ENCODE measurements around the gene CADM1. TPM values are rescaled to one million over a fixed set of nuclear protein-coding genes. Genes with fewer than 3 reads are reported as not detected.

The CADM1 gene
- total RNA-seq, 2 experiments from 2014 or later, result 0.47 to 0.63 TPM

- H3K36me3 Mint-ChIP-seq (ENCODE audit: low read depth), result no peaks in the 10 kb centered on the region
- POLR2A ChIA-PET, result no interaction called here
- H3K4me3 Mint-ChIP-seq, result no peak overlapping the region
- CTCF ChIA-PET, result no interaction called here
- no peak for TF ChIP-seq CTCF (IDR thresholded peaks at IDR 0.05)
- DNase-seq (no peak), ATAC-seq (no peak)
- intact Hi-C loops (cut with micrococcal nuclease), result no loop called here
- no peaks in the 10 kb centered on the region for H3K4me1 Mint-ChIP-seq (ENCODE audit: low read depth)
- H3K27me3 Mint-ChIP-seq, result peaks cover 1% of the 10 kb centered on the region
- H3K9me3 Mint-ChIP-seq, result no peaks in the 10 kb centered on the region
- H3K27ac Mint-ChIP-seq, result no peak overlapping the region
Observed at GRCh38 chr11:115287266-115287665, 216.9 kb downstream of the CADM1 start.

- DNase-seq, result no peak
- no peaks in the 10 kb centered on the region for H3K9me3 Mint-ChIP-seq
- H3K27ac Mint-ChIP-seq, result no peak overlapping the region
- no peak for ATAC-seq
- ChIA-PET POLR2A (no interaction called here), CTCF (no interaction called here)
- H3K27me3 Mint-ChIP-seq, result peaks cover 1% of the 10 kb centered on the region
- no peaks in the 10 kb centered on the region for H3K4me1 Mint-ChIP-seq (ENCODE audit: low read depth)
- intact Hi-C loops (cut with micrococcal nuclease), result no loop called here
- no peak for TF ChIP-seq CTCF (IDR thresholded peaks at IDR 0.05)
- H3K4me3 Mint-ChIP-seq, result no peak overlapping the region
- H3K36me3 Mint-ChIP-seq (ENCODE audit: low read depth), result no peaks in the 10 kb centered on the region
Observed at GRCh38 chr11:115286614-115287013, 217.6 kb downstream of the CADM1 start.

- no peaks in the 10 kb centered on the region for H3K4me1 Mint-ChIP-seq (ENCODE audit: low read depth)
- CTCF ChIA-PET, result no interaction called here
- intact Hi-C loops (cut with micrococcal nuclease), result no loop called here
- no peaks in the 10 kb centered on the region for H3K27me3 Mint-ChIP-seq
- POLR2A ChIA-PET, result no interaction called here
- H3K4me3 Mint-ChIP-seq, result no peak overlapping the region
- no peak overlapping the region for H3K27ac Mint-ChIP-seq
- TF ChIP-seq CTCF (IDR thresholded peaks at IDR 0.05), result no peak
- H3K9me3 Mint-ChIP-seq, result no peaks in the 10 kb centered on the region
- H3K36me3 Mint-ChIP-seq (ENCODE audit: low read depth), result no peaks in the 10 kb centered on the region
- ATAC-seq (no peak), DNase-seq (no peak)
Observed at GRCh38 chr11:115284773-115285172, 219.4 kb downstream of the CADM1 start.

- Mint-ChIP-seq H3K9me3 (no peaks in the 10 kb centered on the region), H3K36me3 (ENCODE audit: low read depth) (no peaks in the 10 kb centered on the region), H3K4me1 (ENCODE audit: low read depth) (no peaks in the 10 kb centered on the region), H3K4me3 (no peak overlapping the region), H3K27me3 (peaks cover 1% of the 10 kb centered on the region), H3K27ac (no peak overlapping the region)
- no peak for DNase-seq
- TF ChIP-seq CTCF (IDR thresholded peaks at IDR 0.05), result no peak
- no peak for ATAC-seq
- CTCF ChIA-PET, result no interaction called here
- intact Hi-C loops (cut with micrococcal nuclease), result no loop called here
- POLR2A ChIA-PET, result no interaction called here
Observed at GRCh38 chr11:115282923-115283322, 221.3 kb downstream of the CADM1 start.

GRCh38 chr11:115280775-115281174 lies 223.4 kb downstream of the CADM1 start:
- CTCF ChIA-PET, result interaction anchor here (1.1 kb wide), 1 partner anchor 10 kb away, joined by 3 read pairs; no protein-coding TSS in a partner anchor
- DNase-seq (no peak), ATAC-seq (no peak)
- intact Hi-C loops (cut with micrococcal nuclease), result no loop called here
- no peak overlapping the region for H3K4me3 Mint-ChIP-seq
- H3K9me3 Mint-ChIP-seq, result no peaks in the 10 kb centered on the region
- POLR2A ChIA-PET, result no interaction called here
- no peaks in the 10 kb centered on the region for H3K36me3 Mint-ChIP-seq (ENCODE audit: low read depth)
- no peak for TF ChIP-seq CTCF (IDR thresholded peaks at IDR 0.05)
- H3K27me3 Mint-ChIP-seq, result peaks cover 1% of the 10 kb centered on the region
- no peaks in the 10 kb centered on the region for H3K4me1 Mint-ChIP-seq (ENCODE audit: low read depth)
- no peak overlapping the region for H3K27ac Mint-ChIP-seq
